HCT116 (cell line): ENCODE measurements around the gene ST3GAL5. TPM values are rescaled to one million over a fixed set of nuclear protein-coding genes. Genes with fewer than 3 reads are reported as not detected.
"Not testable (repeated sequence)": the region's sequence is repeated elsewhere in the genome, so short reads cannot be mapped to it uniquely, and the experiment has no call there.

Source experiments
- ATAC-seq: fragments of 200-7000 bp; cut with Tn5 transposase; 2 replicates; pipeline ENCODE4 v1.9.1; 2020; ENCODE audit warnings: mild to moderate bottlenecking, moderate library complexity
- BruUV-seq: library from RNA; stranded (reverse); fragments of 400-500 nt; replicated peaks from 2 replicates; lab custom pipeline; 2021; lab: Mats Ljungman, UMichigan
- CTCF ChIA-PET: fragments of 300-600 bp; sonication (Branson Sonifier 250); formaldehyde crosslinking; loops from one replicate; lab custom pipeline; 2021; ENCODE audit warnings: antibody characterized with exemption; lab: Charles Lee
- POLR2A ChIA-PET: fragments of 300-600, 350-600 bp; sonication (Branson Sonifier 250); formaldehyde crosslinking; loops from one replicate; lab custom pipeline; 2021; ENCODE audit warnings: antibody characterized with exemption; lab: Charles Lee
- RAD21 ChIA-PET, 2 experiments: fragments of 300-600 bp; sonication (Branson Sonifier 250); formaldehyde crosslinking; loops; one replicate each; lab custom pipeline; 2023; ENCODE audit warnings: low total read pairs in 2 of 2; ENCODE audit not compliant: uncharacterized antibody in 2 of 2, unreplicated experiment in 2 of 2, low non-redundant PET in 1 of 2; lab: Charles Lee
- DNase-seq: peaks from one replicate; pipeline ENCODE4 v3.0.0-alpha.2; 2010; ENCODE audit warnings: low read depth, low spot score
- H2AFZ ChIP-seq: fragments of 200-600 bp; shearing (Covaris generic), sonication (generic); 2 replicates; pipeline ENCODE4 v1.6.1; 2017; ENCODE audit warnings: low read depth, mixed run types, mixed read lengths, antibody characterized with exemption, low read length; ENCODE audit not compliant: poor library complexity, severe bottlenecking
- H3K27ac ChIP-seq: 2 replicates; pipeline ENCODE4 v1.5.1; 2012; ENCODE audit warnings: low read depth, low read length
- H3K27me3 ChIP-seq: fragments of 200-600 bp; sonication (generic); 2 replicates; pipeline ENCODE4 v1.6.1; 2016; ENCODE audit warnings: mixed run types, low read length, mixed read lengths; ENCODE audit not compliant: insufficient read depth
- H3K36me3 ChIP-seq, 2 experiments: fragments of 200-500 bp in 1 of 2; fragments of 200-600 bp in 1 of 2; sonication (Bioruptor generic) in 1 of 2; sonication (generic) in 1 of 2; 2 replicates each; pipeline versions ENCODE4 v1.5.1 to v1.6.1; 2014 to 2016; ENCODE audit warnings: low read length in 2 of 2, inconsistent platforms in 1 of 2, mixed read lengths in 1 of 2, mixed run types in 1 of 2; ENCODE audit not compliant: insufficient read depth in 2 of 2, control insufficient read depth in 1 of 2
- H3K4me1 ChIP-seq, 2 experiments: fragments of 200-600 bp in 1 of 2; sonication (generic) in 1 of 2; 2 replicates each; pipeline versions ENCODE4 v1.5.1 to v1.6.1; 2012 to 2017; ENCODE audit warnings: low read length in 2 of 2, inconsistent platforms in 1 of 2, mild to moderate bottlenecking in 1 of 2, mixed read lengths in 1 of 2, mixed run types in 1 of 2, moderate library complexity in 1 of 2; ENCODE audit not compliant: insufficient read depth in 2 of 2, control insufficient read depth in 1 of 2
- H3K4me2 ChIP-seq: fragments of 200-600 bp; sonication (generic); 2 replicates; pipeline ENCODE4 v1.6.1; 2017; ENCODE audit warnings: mixed run types, low read length, mixed read lengths
- H3K4me3 ChIP-seq, 2 experiments: fragments of 200-600 bp in 1 of 2; sonication (generic) in 1 of 2; replicated peaks in 1 of 2; 2 replicates each; pipeline ENCODE4 v1.5.1; 2011 to 2016; ENCODE audit warnings: low read length in 2 of 2, control low read depth in 1 of 2, low read depth in 1 of 2, mild to moderate bottlenecking in 1 of 2, mixed read lengths in 1 of 2, mixed run types in 1 of 2
- H3K79me2 ChIP-seq: fragments of 200-600 bp; sonication (generic); 2 replicates; pipeline ENCODE4 v1.6.1; 2017; ENCODE audit warnings: mild to moderate bottlenecking, mixed run types, low read length, moderate library complexity, mixed read lengths; ENCODE audit not compliant: insufficient read depth
- H3K9ac ChIP-seq: fragments of 200-600 bp; sonication (generic); 2 replicates; pipeline ENCODE4 v1.6.1; 2016; ENCODE audit warnings: low read length, mixed read lengths
- H3K9me2 ChIP-seq: fragments of 200-600 bp; sonication (generic), shearing (Covaris generic); 2 replicates; pipeline ENCODE4 v1.6.1; 2017; ENCODE audit warnings: mixed run types, mild to moderate bottlenecking, moderate library complexity; ENCODE audit not compliant: insufficient read depth
- H3K9me3 ChIP-seq, 2 experiments: fragments of 200-500 bp in 1 of 2; fragments of 200-600 bp in 1 of 2; sonication (Bioruptor generic) in 1 of 2; sonication (generic) in 1 of 2; 2 replicates each; pipeline ENCODE4 v1.6.1; 2014 to 2017; ENCODE audit warnings: low read length in 2 of 2, mixed read lengths in 2 of 2, inconsistent platforms in 1 of 2, low read depth in 1 of 2, mild to moderate bottlenecking in 1 of 2, mixed run types in 1 of 2, moderate library complexity in 1 of 2; ENCODE audit not compliant: control insufficient read depth in 1 of 2, insufficient read depth in 1 of 2
- H4K20me1 ChIP-seq: fragments of 200-600 bp; sonication (generic), shearing (Covaris generic); 2 replicates; pipeline ENCODE4 v1.6.1; 2017; ENCODE audit warnings: mixed run types, mild to moderate bottlenecking, moderate library complexity; ENCODE audit not compliant: insufficient read depth
- TCF7L2 ChIP-seq: IDR thresholded peaks from 2 replicates; pipeline ENCODE4 v1.7.0; 2011; ENCODE audit warnings: borderline replicate concordance, inconsistent platforms; ENCODE audit not compliant: insufficient read depth, insufficient read length; ENCODE audit errors: extremely low read depth
- intact Hi-C: fragments of 100-400 bp; cut with micrococcal nuclease; formaldehyde crosslinking; loops from 2 replicates; pipeline ENCODE4 v1.10.0; 2022
- total RNA-seq: library from RNA; stranded (reverse); gene quantifications from one replicate; pipeline ENCODE4 v1.2.1, GENCODE V29; 2021; ENCODE audit not compliant: unreplicated experiment
- TF ChIP-seq, protein P1 (sequence below), 3 experiments: fragments of 200-600 bp in 1 of 3; sonication (generic) in 1 of 3; IDR thresholded peaks in 2 of 3; conservative IDR thresholded peaks in 1 of 3; 2 replicates each; pipeline ENCODE4 v1.5.1; 2012 to 2017; ENCODE audit warnings: low read depth in 2 of 3, low read length in 2 of 3, antibody characterized with exemption in 1 of 3, borderline replicate concordance in 1 of 3, control low read depth in 1 of 3, mild to moderate bottlenecking in 1 of 3, mixed read lengths in 1 of 3, mixed run types in 1 of 3, moderate library complexity in 1 of 3; ENCODE audit not compliant: insufficient read depth in 1 of 3

ST3GAL5 gene
- total RNA-seq, 1 experiment from 2014 or later = 14.8 TPM

DNA sequence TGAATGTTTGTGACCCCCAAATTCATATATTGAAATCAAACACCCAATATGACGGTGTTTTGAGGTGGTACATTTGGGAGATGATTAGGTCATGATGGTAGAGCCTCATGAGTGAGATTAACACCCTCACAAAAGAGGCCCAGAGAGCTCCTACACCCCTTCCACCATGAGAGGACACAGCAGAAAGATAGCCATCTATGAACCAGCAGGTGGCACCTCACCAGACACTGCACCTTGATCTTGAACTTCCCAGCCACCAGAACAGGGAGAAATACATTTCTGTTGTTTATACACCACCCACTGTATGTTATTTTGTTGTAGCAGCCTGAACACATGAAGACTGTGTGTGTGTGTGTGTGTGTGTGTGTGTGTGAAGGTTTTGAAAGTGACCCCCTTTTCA is 58.1 kb downstream of the ST3GAL5 start:
- H3K79me2 ChIP-seq = no peaks in the 10 kb centered on the region
- H3K4me3 ChIP-seq = no peak overlapping the region
- peak; percentile 51 for ATAC-seq
- TF ChIP-seq, protein P1, sequence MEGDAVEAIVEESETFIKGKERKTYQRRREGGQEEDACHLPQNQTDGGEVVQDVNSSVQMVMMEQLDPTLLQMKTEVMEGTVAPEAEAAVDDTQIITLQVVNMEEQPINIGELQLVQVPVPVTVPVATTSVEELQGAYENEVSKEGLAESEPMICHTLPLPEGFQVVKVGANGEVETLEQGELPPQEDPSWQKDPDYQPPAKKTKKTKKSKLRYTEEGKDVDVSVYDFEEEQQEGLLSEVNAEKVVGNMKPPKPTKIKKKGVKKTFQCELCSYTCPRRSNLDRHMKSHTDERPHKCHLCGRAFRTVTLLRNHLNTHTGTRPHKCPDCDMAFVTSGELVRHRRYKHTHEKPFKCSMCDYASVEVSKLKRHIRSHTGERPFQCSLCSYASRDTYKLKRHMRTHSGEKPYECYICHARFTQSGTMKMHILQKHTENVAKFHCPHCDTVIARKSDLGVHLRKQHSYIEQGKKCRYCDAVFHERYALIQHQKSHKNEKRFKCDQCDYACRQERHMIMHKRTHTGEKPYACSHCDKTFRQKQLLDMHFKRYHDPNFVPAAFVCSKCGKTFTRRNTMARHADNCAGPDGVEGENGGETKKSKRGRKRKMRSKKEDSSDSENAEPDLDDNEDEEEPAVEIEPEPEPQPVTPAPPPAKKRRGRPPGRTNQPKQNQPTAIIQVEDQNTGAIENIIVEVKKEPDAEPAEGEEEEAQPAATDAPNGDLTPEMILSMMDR (IDR thresholded peaks at IDR 0.05 in 2 of 3, conservative IDR thresholded peaks at IDR 0.05 in 1 of 3; ENCODE audit: borderline replicate concordance in 1 of 3, insufficient read depth in 1 of 3, low read depth in 2 of 3, low read length in 2 of 3) = peak; percentile 20 to 22 (median 20); a peak in 3 of 6 replicates
- no peak for TF ChIP-seq TCF7L2
- TF ChIP-seq, all 23 proteins: peak for 1
- H3K4me2 ChIP-seq = no peak overlapping the region
- CTCF ChIA-PET = interaction anchor here (1.8 kb wide), 1 partner anchor 250 kb away, joined by 5 read pairs; no protein-coding TSS in a partner anchor
- H4K20me1 ChIP-seq = no peaks in the 10 kb centered on the region
- H3K4me1 ChIP-seq = peaks cover 3 to 5% of the 10 kb centered on the region in 2 experiments; a peak in 1 of 4 replicates
- no peaks in the 10 kb centered on the region for H3K9me2 ChIP-seq
- RAD21 ChIA-PET = interaction anchor here in 1 of 2 experiments (0.7 to 1.3 kb wide), 2 partner anchors 249 to 286 kb away, joined by 3 to 6 read pairs; no protein-coding TSS in a partner anchor
- no peak overlapping the region for H3K27ac ChIP-seq
- POLR2A ChIA-PET = no interaction called here
- H3K9me3 ChIP-seq = no peaks in the 10 kb centered on the region; a peak in 1 of 4 replicates
- no TSS peak for BruUV-seq
- no peaks in the 10 kb centered on the region for H3K36me3 ChIP-seq
- H3K9ac ChIP-seq = no peak overlapping the region
- intact Hi-C loops = loop anchor here (2.0 kb wide), 1 partner anchor 186 kb away; no protein-coding TSS in a partner anchor
- no peak for DNase-seq
- no peaks in the 10 kb centered on the region for H3K27me3 ChIP-seq
- no peak overlapping the region for H2AFZ ChIP-seq

DNA sequence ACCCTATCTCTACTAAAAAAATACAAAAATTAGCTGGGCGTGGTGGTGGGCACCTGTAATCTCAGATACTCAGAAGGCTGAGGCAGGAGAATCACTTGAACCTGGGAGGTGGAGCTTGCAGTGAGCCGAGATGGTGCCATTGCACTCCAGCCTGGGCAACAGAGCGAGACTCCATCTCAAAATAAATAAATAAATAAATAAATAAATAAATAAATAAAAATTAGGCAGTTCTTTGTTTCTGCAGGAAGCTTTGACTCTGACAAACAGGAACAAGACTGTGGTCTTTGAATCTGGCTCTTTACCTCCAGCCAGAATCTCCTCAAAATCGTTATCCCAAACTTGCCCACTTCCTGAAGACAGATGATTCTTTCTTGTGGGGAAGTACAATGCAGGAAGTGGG is 59.4 kb downstream of the ST3GAL5 start:
- H3K9me3 ChIP-seq, H3K79me2 ChIP-seq, DNase-seq, H3K36me3 ChIP-seq, POLR2A ChIA-PET, H3K9me2 ChIP-seq, ATAC-seq, H4K20me1 ChIP-seq, H3K4me1 ChIP-seq, RAD21 ChIA-PET, H3K9ac ChIP-seq, H3K4me3 ChIP-seq, H2AFZ ChIP-seq, BruUV-seq, H3K4me2 ChIP-seq, H3K27ac ChIP-seq, intact Hi-C loops, H3K27me3 ChIP-seq: not testable (repeated sequence)
- CTCF ChIA-PET = interaction anchor here (1.1 to 1.8 kb wide), 2 partner anchors 14 to 251 kb away, joined by 3 to 5 read pairs; no protein-coding TSS in a partner anchor
